Sciatic nerve (tissue), 2 donors: ENCODE measurements around the gene RBL1. TPM values are rescaled to one million over a fixed set of nuclear protein-coding genes. Genes with fewer than 3 reads are reported as not detected.
"Not testable (repeated sequence)": the region's sequence is repeated elsewhere in the genome, so short reads cannot be mapped to it uniquely, and the experiment has no call there.

ENCODE experiments used
- ATAC-seq: fragments of 200-7000 bp; cut with Tn5 transposase; one replicate; pipeline ENCODE4 v1.9.1; 2020; ENCODE audit warnings: mild to moderate bottlenecking, moderate library complexity
- DNase-seq: peaks from one replicate; pipeline ENCODE4 v3.0.0-alpha.2; 2020; ENCODE audit warnings: low spot score
- intact Hi-C: fragments of 100-400 bp; cut with DNase I; formaldehyde crosslinking; loops from one replicate; pipeline ENCODE4 v1.14.2; 2022
- total RNA-seq: library from RNA; stranded (reverse); fragmentation: NEBNext Ultra II Directional; extraction: Animal tissue kit (Norgen Biotek cat#: 25700); gene quantifications from one replicate; pipeline ENCODE4 v1.2.1, GENCODE V29; 2021
- donor health status: DM: no; HTN: no; CAD: no.
- donor health status: DM: no; HTN: no; CAD: no.

The RBL1 gene
- total RNA-seq, 1 donor from 2014 or later = 13.1 TPM

GRCh38 chr20:37005062-37005942, 90.5 kb downstream of the RBL1 start:
- peak; percentile 75 for ATAC-seq
- DNase-seq, intact Hi-C loops: not testable (repeated sequence)

GRCh38 chr20:37001634-37002033, 94.2 kb downstream of the RBL1 start:
- DNase-seq, intact Hi-C loops, ATAC-seq: not testable (repeated sequence)

- intact Hi-C loops, DNase-seq, ATAC-seq: not testable (repeated sequence)
Observed at GRCh38 chr20:37000171-37000570, 95.6 kb downstream of the RBL1 start.

- intact Hi-C loops = no loop called here
- ATAC-seq = no peak
Observed at GRCh38 chr20:36998652-36999051, 97.1 kb downstream of the RBL1 start.

GRCh38 chr20:36997121-36997520, 98.7 kb downstream of the RBL1 start:
- ATAC-seq = no peak
- intact Hi-C loops = no loop called here

More at GRCh38 chr20:36998652-36999051, 97.1 kb downstream of the RBL1 start:
- no peak for DNase-seq

GRCh38 chr20:36994221-36994620, 101.6 kb downstream of the RBL1 start:
- intact Hi-C loops, DNase-seq, ATAC-seq: not testable (repeated sequence)

More at GRCh38 chr20:36997121-36997520, 98.7 kb downstream of the RBL1 start:
- no peak for DNase-seq

GRCh38 chr20:36992802-36993334, 102.9 kb downstream of the RBL1 start:
- intact Hi-C loops = no loop called here
- ATAC-seq (no peak), DNase-seq (no peak)

- intact Hi-C loops = no loop called here
- DNase-seq = no peak
- ATAC-seq = no peak
Observed at GRCh38 chr20:36991703-36992102, 104.1 kb downstream of the RBL1 start.

GRCh38 chr20:36989797-36990196, 106.0 kb downstream of the RBL1 start:
- DNase-seq (no peak), ATAC-seq (peak; percentile 26)
- intact Hi-C loops = no loop called here

- DNase-seq (no peak), ATAC-seq (no peak)
- intact Hi-C loops = no loop called here
Observed at GRCh38 chr20:36988494-36988966, 107.3 kb downstream of the RBL1 start.

GRCh38 chr20:36984257-36984638, 111.5 kb downstream of the RBL1 start:
- no peak for DNase-seq
- intact Hi-C loops = no loop called here

GRCh38 chr20:36975099-36975818, 120.5 kb downstream of the RBL1 start:
- ATAC-seq (no peak), DNase-seq (no peak)
- intact Hi-C loops = no loop called here

More at GRCh38 chr20:36984257-36984638, 111.5 kb downstream of the RBL1 start:
- no peak for ATAC-seq

- ATAC-seq (no peak), DNase-seq (no peak)
- intact Hi-C loops = no loop called here
Observed at GRCh38 chr20:36974660-36975059, 121.1 kb downstream of the RBL1 start.

- ATAC-seq = no peak
- intact Hi-C loops = no loop called here
- no peak for DNase-seq
Observed at GRCh38 chr20:36971103-36971502, 124.7 kb downstream of the RBL1 start.

- ATAC-seq (peak; percentile 69), DNase-seq (no peak)
- intact Hi-C loops = no loop called here
Observed at GRCh38 chr20:36969478-36970186, 126.2 kb downstream of the RBL1 start.

GRCh38 chr20:36969051-36969450, 126.7 kb downstream of the RBL1 start:
- ATAC-seq = peak; percentile 39
- DNase-seq = no peak
- intact Hi-C loops = no loop called here

- no peak for ATAC-seq
- intact Hi-C loops = no loop called here
- no peak for DNase-seq
Observed at GRCh38 chr20:36967636-36968035, 128.2 kb downstream of the RBL1 start.

- DNase-seq, intact Hi-C loops, ATAC-seq: not testable (repeated sequence)
Observed at GRCh38 chr20:36966965-36967364, 128.8 kb downstream of the RBL1 start.
